SK-N-SH (cell line): ENCODE measurements around the gene LCN2. TPM values are rescaled to one million over a fixed set of nuclear protein-coding genes. Genes with fewer than 3 reads are reported as not detected.

ENCODE experiments used
- CTCF ChIA-PET: fragments of 300-600, 350-600 bp; formaldehyde crosslinking; extraction: SDS; loops from one replicate; lab custom pipeline; 2021; lab: Yijun Ruan, JAX
- POLR2A ChIA-PET: fragments of 350-600 bp; sonication (Branson Sonifier 250); formaldehyde crosslinking; extraction: SDS; loops from one replicate; lab custom pipeline; 2020; ENCODE audit warnings: antibody characterized with exemption, inconsistent platforms; lab: Yijun Ruan, JAX
- DNase-seq: peaks from one replicate; pipeline ENCODE4 v3.0.0; 2012
- H2AFZ ChIP-seq: fragments of 200-600 bp; sonication (generic); 2 replicates; pipeline ENCODE4 v1.8.1; 2016; ENCODE audit warnings: antibody characterized with exemption, mild to moderate bottlenecking, low read depth
- H3F3A ChIP-seq: fragments of 200-600 bp; sonication (generic); replicated peaks from 2 replicates; pipeline ENCODE3; 2016; ENCODE audit warnings: antibody characterized with exemption, mild to moderate bottlenecking; ENCODE audit not compliant: insufficient read depth
- H3K27ac ChIP-seq, 2 experiments: fragments of 200-500 bp in 1 of 2; fragments of 200-600 bp in 1 of 2; sonication (Bioruptor generic) in 1 of 2; sonication (generic), shearing (Covaris generic) in 1 of 2; 2 replicates each; pipeline versions ENCODE4 v1.5.1 to v1.6.1; 2014 to 2016; ENCODE audit warnings: low read depth in 2 of 2, inconsistent platforms in 1 of 2, low read length in 1 of 2, mild to moderate bottlenecking in 1 of 2, mixed read lengths in 1 of 2
- H3K27me3 ChIP-seq: fragments of 200-600 bp; sonication (generic), shearing (Covaris generic); 2 replicates; pipeline ENCODE4 v1.6.1; 2016; ENCODE audit warnings: mixed run types; ENCODE audit not compliant: insufficient read depth
- H3K36me3 ChIP-seq, 2 experiments: fragments of 200-500 bp in 1 of 2; fragments of 200-600 bp in 1 of 2; sonication (Bioruptor generic) in 1 of 2; sonication (generic) in 1 of 2; replicated peaks in 1 of 2; 2 replicates each; pipeline versions ENCODE3 to v1.5.1; 2014 to 2016; ENCODE audit warnings: low read length in 1 of 2, mild to moderate bottlenecking in 1 of 2; ENCODE audit not compliant: insufficient read depth in 2 of 2, control insufficient read depth in 1 of 2
- H3K4me1 ChIP-seq, 2 experiments: fragments of 200-500 bp in 1 of 2; fragments of 200-600 bp in 1 of 2; sonication (Bioruptor generic) in 1 of 2; sonication (generic), shearing (Covaris generic) in 1 of 2; 2 replicates each; pipeline versions ENCODE4 v1.5.1 to v1.6.1; 2014 to 2016; ENCODE audit warnings: low read depth in 1 of 2, low read length in 1 of 2, mixed run types in 1 of 2; ENCODE audit not compliant: insufficient read depth in 2 of 2, control insufficient read depth in 1 of 2
- H3K4me2 ChIP-seq: fragments of 200-600 bp; sonication (generic), shearing (Covaris generic); 2 replicates; pipeline ENCODE4 v1.6.1; 2017; ENCODE audit warnings: mixed run types
- H3K4me3 ChIP-seq, 2 experiments: fragments of 200-500 bp in 1 of 2; fragments of 200-600 bp in 1 of 2; sonication (Bioruptor generic) in 1 of 2; sonication (generic), shearing (Covaris generic) in 1 of 2; 2 replicates each; pipeline versions ENCODE4 v1.5.1 to v1.8.1; 2014 to 2016; ENCODE audit warnings: low read depth in 2 of 2, inconsistent platforms in 1 of 2, low read length in 1 of 2, mild to moderate bottlenecking in 1 of 2, mixed read lengths in 1 of 2, moderate library complexity in 1 of 2
- H3K79me2 ChIP-seq: fragments of 200-600 bp; sonication (generic); 2 replicates; pipeline ENCODE4 v1.8.1; 2017; ENCODE audit warnings: mild to moderate bottlenecking; ENCODE audit not compliant: insufficient read depth
- H3K9ac ChIP-seq: fragments of 200-600 bp; sonication (generic); 2 replicates; pipeline ENCODE4 v1.6.1; 2017; ENCODE audit warnings: mixed run types
- H3K9me2 ChIP-seq: fragments of 200-600 bp; sonication (generic); 2 replicates; pipeline ENCODE4 v1.6.1; 2017; ENCODE audit warnings: mixed run types
- H3K9me3 ChIP-seq: fragments of 200-600 bp; sonication (generic); 2 replicates; pipeline ENCODE4 v1.6.1; 2017; ENCODE audit warnings: mixed run types, mild to moderate bottlenecking, moderate library complexity
- H4K20me1 ChIP-seq: fragments of 200-600 bp; sonication (generic); 2 replicates; pipeline ENCODE4 v1.6.1; 2017; ENCODE audit warnings: mild to moderate bottlenecking, mixed run types; ENCODE audit not compliant: insufficient read depth
- CHD2 ChIP-seq: fragments of 150-350 bp; IDR thresholded peaks from 2 replicates; pipeline ENCODE4 v1.6.1; 2018; ENCODE audit warnings: low read length; ENCODE audit not compliant: partially characterized antibody
- CTCF ChIP-seq: fragments of 200-600 bp; sonication (generic); IDR thresholded peaks from 2 replicates; pipeline ENCODE4 v1.6.1; 2017; ENCODE audit warnings: antibody characterized with exemption, mild to moderate bottlenecking, moderate library complexity
- FOSL2 ChIP-seq: IDR thresholded peaks from 2 replicates; pipeline ENCODE4 v1.4.0; 2012; ENCODE audit warnings: low read depth, mild to moderate bottlenecking, moderate library complexity, borderline replicate concordance
- FOXJ3 ChIP-seq: sonication (generic); formaldehyde crosslinking; IDR thresholded peaks from 2 replicates; pipeline ENCODE4 v1.5.1; 2020; ENCODE audit warnings: mild to moderate bottlenecking, missing genetic modification reagents
- GABPA ChIP-seq: IDR thresholded peaks from 2 replicates; pipeline ENCODE4 v1.4.0; 2012; ENCODE audit warnings: low read depth, mild to moderate bottlenecking
- NFIC ChIP-seq: IDR thresholded peaks from 2 replicates; pipeline ENCODE4 v1.4.0; 2012; ENCODE audit warnings: borderline replicate concordance
- NRF1 ChIP-seq: IDR thresholded peaks from 2 replicates; pipeline ENCODE4 v1.6.1; 2012; ENCODE audit warnings: low read depth, mild to moderate bottlenecking, low read length
- PBX3 ChIP-seq: IDR thresholded peaks from 2 replicates; pipeline ENCODE4; 2012
- POLR2AphosphoS5 ChIP-seq: IDR thresholded peaks from 2 replicates; pipeline ENCODE4 v1.6.1; 2012; ENCODE audit warnings: low read depth, low read length
- RFX5 ChIP-seq: IDR thresholded peaks from 2 replicates; pipeline ENCODE4 v1.6.1; 2012; ENCODE audit warnings: mild to moderate bottlenecking, improper control_type of control experiment, low read length
- SIN3A ChIP-seq: IDR thresholded peaks from 2 replicates; pipeline ENCODE4 v1.6.1; 2012; ENCODE audit warnings: low read depth, mild to moderate bottlenecking, low read length, moderate library complexity, borderline replicate concordance
- TAF1 ChIP-seq: IDR thresholded peaks from 2 replicates; pipeline ENCODE4 v1.6.1; 2012; ENCODE audit warnings: low read depth, mild to moderate bottlenecking, low read length, moderate library complexity, borderline replicate concordance
- TCF12 ChIP-seq: IDR thresholded peaks from 2 replicates; pipeline ENCODE4 v1.4.0; 2012
- TEAD4 ChIP-seq: IDR thresholded peaks from 2 replicates; pipeline ENCODE4 v1.4.0; 2012; ENCODE audit warnings: mild to moderate bottlenecking, borderline replicate concordance; ENCODE audit not compliant: insufficient read depth
- ZBTB33 ChIP-seq: IDR thresholded peaks from 2 replicates; pipeline ENCODE4 v1.4.0; 2012; ENCODE audit warnings: low read depth, borderline replicate concordance
- WGBS: methylation state at CpG from one replicate; pipeline ENCODE4 v1.1.6; 2017; ENCODE audit warnings: low lambda C conversion rate; 5-methylcytosine and 5-hydroxymethylcytosine counted together
- polyA plus RNA-seq, 3 experiments: library from polyadenylated mRNA; depleted of rRNA; stranded (reverse); fragments of >200 nt; gene quantifications; 2 replicates each; pipeline ENCODE4 v1.2.3, GENCODE V29; 2012
- TF ChIP-seq, protein P1 (sequence below): fragments of 150-350 bp; IDR thresholded peaks from 2 replicates; pipeline ENCODE4 v1.6.1; 2017; ENCODE audit warnings: antibody characterized with exemption, low read length, low read depth, borderline replicate concordance
- TF ChIP-seq, protein P2 (sequence below): IDR thresholded peaks from 2 replicates; pipeline ENCODE4 v1.4.0; 2012; ENCODE audit warnings: low read depth, borderline replicate concordance

LCN2 gene
- polyA plus RNA-seq, 1 of the 3 experiments (the other 2 are of a cell fraction) = not detected

GRCh38 chr9:128167209-128167608 is 18.0 kb downstream of the LCN2 start (continued):
- TF ChIP-seq CTCF (no peak), NFIC (no peak), GABPA (no peak), SIN3A (no peak), CHD2 (no peak), NRF1 (no peak), ZBTB33 (no peak), TEAD4 (no peak)
- TF ChIP-seq, protein P1, sequence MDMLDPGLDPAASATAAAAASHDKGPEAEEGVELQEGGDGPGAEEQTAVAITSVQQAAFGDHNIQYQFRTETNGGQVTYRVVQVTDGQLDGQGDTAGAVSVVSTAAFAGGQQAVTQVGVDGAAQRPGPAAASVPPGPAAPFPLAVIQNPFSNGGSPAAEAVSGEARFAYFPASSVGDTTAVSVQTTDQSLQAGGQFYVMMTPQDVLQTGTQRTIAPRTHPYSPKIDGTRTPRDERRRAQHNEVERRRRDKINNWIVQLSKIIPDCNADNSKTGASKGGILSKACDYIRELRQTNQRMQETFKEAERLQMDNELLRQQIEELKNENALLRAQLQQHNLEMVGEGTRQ = no peak
- TF ChIP-seq, protein P2, sequence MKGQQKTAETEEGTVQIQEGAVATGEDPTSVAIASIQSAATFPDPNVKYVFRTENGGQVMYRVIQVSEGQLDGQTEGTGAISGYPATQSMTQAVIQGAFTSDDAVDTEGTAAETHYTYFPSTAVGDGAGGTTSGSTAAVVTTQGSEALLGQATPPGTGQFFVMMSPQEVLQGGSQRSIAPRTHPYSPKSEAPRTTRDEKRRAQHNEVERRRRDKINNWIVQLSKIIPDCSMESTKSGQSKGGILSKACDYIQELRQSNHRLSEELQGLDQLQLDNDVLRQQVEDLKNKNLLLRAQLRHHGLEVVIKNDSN = no peak
- TF ChIP-seq, all 33 proteins: peak for 0

DNA sequence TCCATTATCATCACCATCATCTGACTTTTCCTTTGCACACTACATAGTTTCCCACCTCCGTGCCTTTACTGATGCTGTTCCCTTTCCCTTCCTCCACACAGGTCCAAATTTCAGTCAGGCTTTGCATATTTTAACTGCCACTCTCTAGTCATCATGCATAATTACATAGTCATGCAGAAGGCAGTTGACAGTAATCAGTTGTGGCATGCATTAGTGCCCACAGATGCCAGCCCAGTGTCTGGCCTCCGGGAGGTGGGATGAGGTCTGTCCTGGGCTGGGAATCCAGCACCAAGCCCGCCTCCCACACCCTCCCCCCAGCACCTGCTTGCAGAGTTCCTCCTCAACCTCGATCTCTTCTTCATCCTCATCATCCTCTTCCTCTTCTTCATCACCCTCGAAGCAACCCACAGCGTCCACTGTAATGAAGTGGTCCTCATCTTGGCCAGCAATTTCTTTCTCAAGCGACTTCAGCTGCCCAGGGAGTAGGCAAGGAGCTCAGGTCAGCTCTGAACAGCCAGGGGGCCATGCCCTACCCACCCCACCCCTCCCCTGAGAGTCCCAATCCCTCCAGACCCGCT is 19.6 kb downstream of the LCN2 start:
- no peak overlapping the region for H3K4me3 ChIP-seq
- DNase-seq = no peak
- no peaks in the 10 kb centered on the region for H4K20me1 ChIP-seq
- POLR2A ChIA-PET = no interaction called here
- CTCF ChIA-PET = interaction anchor here (1.0 kb wide), 1 partner anchor 51 kb away, joined by 5 read pairs; no protein-coding TSS in a partner anchor
- no peaks in the 10 kb centered on the region; the same call in 1 of the 2 replicates for H3K79me2 ChIP-seq
- no peaks in the 10 kb centered on the region for H3K9me3 ChIP-seq
- no peaks in the 10 kb centered on the region; a peak in 1 of 4 replicates for H3K4me1 ChIP-seq
- H3F3A ChIP-seq = peaks cover 12% of the 10 kb centered on the region
- TF ChIP-seq NFIC (no peak), SIN3A (no peak), FOSL2 (no peak), PBX3 (peak; percentile 79), TCF12 (0 out of 2 replicates have a peak, but pooled peaks have one; percentile 37), TAF1 (no peak), FOXJ3 (CRISPR knock-in tag) (no peak), POLR2AphosphoS5 (no peak), RFX5 (no peak)
- TF ChIP-seq, protein P1 = no peak
- no peak overlapping the region for H3K4me2 ChIP-seq
- peaks cover 10 to 45% of the 10 kb centered on the region in 2 experiments for H3K36me3 ChIP-seq
- H2AFZ ChIP-seq = no peak overlapping the region
- H3K27me3 ChIP-seq = no peaks in the 10 kb centered on the region
- 63% methylated on average over 8 of the region's 8 CpGs for WGBS
- H3K27ac ChIP-seq = no peak overlapping the region
- H3K9ac ChIP-seq = no peak overlapping the region
- H3K9me2 ChIP-seq = no peaks in the 10 kb centered on the region
